ENCODE measurements around the gene ACOT9.

GRCh38 chrX:23737413-23737812, 5.7 kb downstream of the ACOT9 start:
- TF ChIP-seq CTCF (IDR thresholded peaks at IDR 0.05) (no peak), POLR2A (IDR thresholded peaks at IDR 0.05) (no peak)
